ENCODE results near the gene SUB1. TPM values are rescaled to one million over a fixed set of nuclear protein-coding genes. Genes with fewer than 3 reads are reported as not detected.

The SUB1 gene
- total RNA-seq, 1 experiment from 2014 or later, result 204 TPM

DNA sequence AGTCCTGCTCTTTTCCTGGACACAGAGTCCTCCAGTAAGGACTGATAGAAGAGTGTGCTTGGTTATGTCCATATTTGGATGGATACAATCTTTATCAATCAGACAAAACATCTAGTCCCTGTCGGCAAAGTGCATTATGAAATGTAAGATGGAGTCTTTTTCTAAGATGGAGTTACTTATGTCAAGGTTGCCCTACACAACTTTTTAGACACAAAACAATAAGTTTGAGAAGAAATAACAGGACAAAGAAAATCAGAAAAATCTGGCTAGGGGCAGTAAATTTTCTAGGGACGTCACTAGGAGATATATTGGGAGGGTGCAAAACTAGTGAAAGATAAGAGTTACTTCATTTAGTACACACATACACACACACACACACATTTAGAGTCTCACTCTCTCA, 23.3 kb upstream of the SUB1 start:
- Histone ChIP-seq H3K36me3 (ENCODE audit: control insufficient read depth, insufficient read depth, low read length) (no peaks in the 10 kb centered on the region), H3K4me1 (ENCODE audit: control insufficient read depth, insufficient read depth, low read length) (no peaks in the 10 kb centered on the region), H3K27ac (ENCODE audit: low read length) (no peak overlapping the region), H3K4me3 (ENCODE audit: low read depth in 2 of 2, low read length in 2 of 2) (no peak overlapping the region), H3K9me3 (ENCODE audit: control insufficient read depth, insufficient read depth, low read depth, low read length) (no peaks in the 10 kb centered on the region), H3K27me3 (ENCODE audit: control insufficient read depth, insufficient read depth, low read length) (no peaks in the 10 kb centered on the region)
- DNase-seq (ENCODE audit: low read depth, low spot score), result no peak
- intact Hi-C loops (cut with micrococcal nuclease; ENCODE audit: unreplicated experiment) (no loop called here), in situ Hi-C loops (cut with HindIII; ENCODE audit: low pct_unique_long_range_greater_than_20kb, low sequenced_read_pairs) (no loop called here)
- ChIA-PET CTCF (interaction anchor here (0.6 kb wide), 1 partner anchor 42 kb away, joined by 3 read pairs; no protein-coding TSS in a partner anchor), POLR2A (no interaction called here)
- no peak for ATAC-seq
- TF ChIP-seq, protein P1, sequence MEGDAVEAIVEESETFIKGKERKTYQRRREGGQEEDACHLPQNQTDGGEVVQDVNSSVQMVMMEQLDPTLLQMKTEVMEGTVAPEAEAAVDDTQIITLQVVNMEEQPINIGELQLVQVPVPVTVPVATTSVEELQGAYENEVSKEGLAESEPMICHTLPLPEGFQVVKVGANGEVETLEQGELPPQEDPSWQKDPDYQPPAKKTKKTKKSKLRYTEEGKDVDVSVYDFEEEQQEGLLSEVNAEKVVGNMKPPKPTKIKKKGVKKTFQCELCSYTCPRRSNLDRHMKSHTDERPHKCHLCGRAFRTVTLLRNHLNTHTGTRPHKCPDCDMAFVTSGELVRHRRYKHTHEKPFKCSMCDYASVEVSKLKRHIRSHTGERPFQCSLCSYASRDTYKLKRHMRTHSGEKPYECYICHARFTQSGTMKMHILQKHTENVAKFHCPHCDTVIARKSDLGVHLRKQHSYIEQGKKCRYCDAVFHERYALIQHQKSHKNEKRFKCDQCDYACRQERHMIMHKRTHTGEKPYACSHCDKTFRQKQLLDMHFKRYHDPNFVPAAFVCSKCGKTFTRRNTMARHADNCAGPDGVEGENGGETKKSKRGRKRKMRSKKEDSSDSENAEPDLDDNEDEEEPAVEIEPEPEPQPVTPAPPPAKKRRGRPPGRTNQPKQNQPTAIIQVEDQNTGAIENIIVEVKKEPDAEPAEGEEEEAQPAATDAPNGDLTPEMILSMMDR (IDR thresholded peaks at IDR 0.05), result no peak
- TF ChIP-seq, protein P2, sequence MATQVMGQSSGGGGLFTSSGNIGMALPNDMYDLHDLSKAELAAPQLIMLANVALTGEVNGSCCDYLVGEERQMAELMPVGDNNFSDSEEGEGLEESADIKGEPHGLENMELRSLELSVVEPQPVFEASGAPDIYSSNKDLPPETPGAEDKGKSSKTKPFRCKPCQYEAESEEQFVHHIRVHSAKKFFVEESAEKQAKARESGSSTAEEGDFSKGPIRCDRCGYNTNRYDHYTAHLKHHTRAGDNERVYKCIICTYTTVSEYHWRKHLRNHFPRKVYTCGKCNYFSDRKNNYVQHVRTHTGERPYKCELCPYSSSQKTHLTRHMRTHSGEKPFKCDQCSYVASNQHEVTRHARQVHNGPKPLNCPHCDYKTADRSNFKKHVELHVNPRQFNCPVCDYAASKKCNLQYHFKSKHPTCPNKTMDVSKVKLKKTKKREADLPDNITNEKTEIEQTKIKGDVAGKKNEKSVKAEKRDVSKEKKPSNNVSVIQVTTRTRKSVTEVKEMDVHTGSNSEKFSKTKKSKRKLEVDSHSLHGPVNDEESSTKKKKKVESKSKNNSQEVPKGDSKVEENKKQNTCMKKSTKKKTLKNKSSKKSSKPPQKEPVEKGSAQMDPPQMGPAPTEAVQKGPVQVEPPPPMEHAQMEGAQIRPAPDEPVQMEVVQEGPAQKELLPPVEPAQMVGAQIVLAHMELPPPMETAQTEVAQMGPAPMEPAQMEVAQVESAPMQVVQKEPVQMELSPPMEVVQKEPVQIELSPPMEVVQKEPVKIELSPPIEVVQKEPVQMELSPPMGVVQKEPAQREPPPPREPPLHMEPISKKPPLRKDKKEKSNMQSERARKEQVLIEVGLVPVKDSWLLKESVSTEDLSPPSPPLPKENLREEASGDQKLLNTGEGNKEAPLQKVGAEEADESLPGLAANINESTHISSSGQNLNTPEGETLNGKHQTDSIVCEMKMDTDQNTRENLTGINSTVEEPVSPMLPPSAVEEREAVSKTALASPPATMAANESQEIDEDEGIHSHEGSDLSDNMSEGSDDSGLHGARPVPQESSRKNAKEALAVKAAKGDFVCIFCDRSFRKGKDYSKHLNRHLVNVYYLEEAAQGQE (IDR thresholded peaks at IDR 0.05; ENCODE audit: insufficient read depth in 1 of 2, low read depth in 2 of 2, low read length in 1 of 2), result no peak
- TF ChIP-seq POLR2AphosphoS5 (IDR thresholded peaks at IDR 0.05; ENCODE audit: low read depth, low read length), result no peak
- no TSS peak for BruUV-seq (replicated peaks)

DNA sequence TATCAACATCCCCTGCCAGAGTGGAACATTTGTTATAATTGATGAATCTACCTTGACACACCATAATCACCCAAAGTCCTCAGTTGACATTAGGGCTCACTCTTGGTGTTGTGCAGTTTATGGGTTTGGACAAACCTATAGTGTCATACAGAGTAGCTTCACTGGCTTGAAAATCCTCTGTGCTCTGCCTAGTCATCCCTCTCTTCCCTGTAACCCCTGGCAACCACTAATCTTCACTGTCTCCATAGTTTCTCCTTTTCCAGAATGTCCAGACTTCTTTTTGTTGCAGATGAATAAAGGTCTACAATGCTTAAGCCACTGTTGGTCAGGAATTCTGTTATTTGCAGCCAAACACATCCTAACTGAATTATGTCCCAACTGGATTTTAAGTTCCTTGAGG, 22.5 kb upstream of the SUB1 start:
- ChIA-PET CTCF (interaction anchor here (0.6 kb wide), 1 partner anchor 807 kb away, joined by 6 read pairs; no protein-coding TSS in a partner anchor), POLR2A (no interaction called here)
- no TSS peak for BruUV-seq (replicated peaks)
- ATAC-seq, result no peak
- TF ChIP-seq, protein P1 (IDR thresholded peaks at IDR 0.05), result no peak
- TF ChIP-seq, protein P2 (IDR thresholded peaks at IDR 0.05; ENCODE audit: insufficient read depth in 1 of 2, low read depth in 2 of 2, low read length in 1 of 2), result no peak
- TF ChIP-seq SIN3A (IDR thresholded peaks at IDR 0.05; ENCODE audit: borderline replicate concordance, insufficient read depth, low read depth, low read length) (no peak), TCF7L2 (IDR thresholded peaks at IDR 0.05; ENCODE audit: low read depth, low read length) (no peak), POLR2AphosphoS5 (IDR thresholded peaks at IDR 0.05; ENCODE audit: low read depth, low read length) (no peak)
- no peaks in the 10 kb centered on the region for H3K36me3 ChIP-seq (ENCODE audit: control insufficient read depth, insufficient read depth, low read length)
- no peaks in the 10 kb centered on the region for H3K4me1 ChIP-seq (ENCODE audit: control insufficient read depth, insufficient read depth, low read length)
- H3K4me3 ChIP-seq (ENCODE audit: low read depth in 2 of 2, low read length in 2 of 2), result no peak overlapping the region
- in situ Hi-C loops (cut with HindIII; ENCODE audit: low pct_unique_long_range_greater_than_20kb, low sequenced_read_pairs), result no loop called here
- H3K27me3 ChIP-seq (ENCODE audit: control insufficient read depth, insufficient read depth, low read length), result no peaks in the 10 kb centered on the region
- H3K27ac ChIP-seq (ENCODE audit: low read length), result no peak overlapping the region
- no peaks in the 10 kb centered on the region for H3K9me3 ChIP-seq (ENCODE audit: control insufficient read depth, insufficient read depth, low read depth, low read length)
- intact Hi-C loops (cut with micrococcal nuclease; ENCODE audit: unreplicated experiment), result no loop called here
- no peak for DNase-seq (ENCODE audit: low read depth, low spot score)
